GM13977 (cell line): Measurements from ENCODE around the gene TNRC6B.

Source experiments
- DNase-seq: peaks from one replicate; pipeline ENCODE4 v3.0.0; 2012; ENCODE audit warnings: low spot score
- in situ Hi-C: fragments of 300-500 bp; cut with MboI; formaldehyde crosslinking; loops from one replicate; pipeline ENCODE4 v1.12.0; 2022; ENCODE audit warnings: low sequenced_read_pairs, low pct_unique_long_range_greater_than_20kb, mixed read lengths, inconsistent platforms; ENCODE audit not compliant: unreplicated experiment
- TF ChIP-seq, protein P1 (sequence below): IDR thresholded peaks from 2 replicates; pipeline ENCODE4 v1.5.1; 2012; ENCODE audit warnings: mild to moderate bottlenecking, control low read depth; ENCODE audit not compliant: insufficient read depth; ENCODE audit errors: extremely low read depth, missing control alignments

TNRC6B gene

DNA sequence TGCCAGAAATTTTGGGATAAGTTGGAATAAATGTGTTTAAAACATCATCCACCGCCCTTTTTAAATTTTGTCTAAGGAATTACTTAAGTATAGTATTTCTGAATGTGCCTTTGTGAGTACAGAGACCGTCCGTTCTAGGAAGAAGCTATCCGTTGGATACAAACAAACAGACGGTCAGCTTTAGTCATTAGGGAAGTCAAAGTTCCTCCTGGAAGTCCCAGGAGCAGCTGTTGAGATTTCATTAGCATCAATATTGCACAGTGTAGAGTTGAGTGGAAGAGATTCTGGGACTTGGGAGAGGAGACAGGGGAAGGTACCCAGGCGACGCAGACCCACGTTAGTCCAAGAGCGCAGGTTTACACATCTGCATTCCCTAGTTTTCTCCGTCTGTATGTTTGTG, 152.9 kb downstream of the TNRC6B start:
- DNase-seq, result no peak
- in situ Hi-C loops, result no loop called here
- TF ChIP-seq, protein P1, sequence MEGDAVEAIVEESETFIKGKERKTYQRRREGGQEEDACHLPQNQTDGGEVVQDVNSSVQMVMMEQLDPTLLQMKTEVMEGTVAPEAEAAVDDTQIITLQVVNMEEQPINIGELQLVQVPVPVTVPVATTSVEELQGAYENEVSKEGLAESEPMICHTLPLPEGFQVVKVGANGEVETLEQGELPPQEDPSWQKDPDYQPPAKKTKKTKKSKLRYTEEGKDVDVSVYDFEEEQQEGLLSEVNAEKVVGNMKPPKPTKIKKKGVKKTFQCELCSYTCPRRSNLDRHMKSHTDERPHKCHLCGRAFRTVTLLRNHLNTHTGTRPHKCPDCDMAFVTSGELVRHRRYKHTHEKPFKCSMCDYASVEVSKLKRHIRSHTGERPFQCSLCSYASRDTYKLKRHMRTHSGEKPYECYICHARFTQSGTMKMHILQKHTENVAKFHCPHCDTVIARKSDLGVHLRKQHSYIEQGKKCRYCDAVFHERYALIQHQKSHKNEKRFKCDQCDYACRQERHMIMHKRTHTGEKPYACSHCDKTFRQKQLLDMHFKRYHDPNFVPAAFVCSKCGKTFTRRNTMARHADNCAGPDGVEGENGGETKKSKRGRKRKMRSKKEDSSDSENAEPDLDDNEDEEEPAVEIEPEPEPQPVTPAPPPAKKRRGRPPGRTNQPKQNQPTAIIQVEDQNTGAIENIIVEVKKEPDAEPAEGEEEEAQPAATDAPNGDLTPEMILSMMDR, result no peak

DNA sequence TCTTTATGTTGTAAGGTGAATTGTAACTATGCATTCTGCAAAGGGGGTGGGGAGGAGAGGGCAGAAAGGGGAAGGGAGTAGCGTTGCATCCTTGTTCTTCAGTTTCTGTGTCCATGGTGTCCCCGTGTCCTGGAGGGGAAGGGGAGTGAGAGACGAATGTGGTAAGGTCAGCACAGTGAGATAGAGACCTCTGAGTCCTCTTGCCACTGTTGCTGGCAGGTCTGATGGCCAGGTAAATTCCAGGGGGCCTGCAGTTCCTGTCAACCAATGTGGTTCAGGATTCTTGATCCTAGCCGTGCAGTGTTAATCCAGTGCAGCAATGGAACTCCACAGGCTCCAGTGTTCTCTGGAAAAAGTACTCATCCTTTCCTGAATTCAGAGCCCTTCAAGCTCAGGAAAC, 154.0 kb downstream of the TNRC6B start:
- TF ChIP-seq, protein P1, result no peak
- DNase-seq, result no peak
- in situ Hi-C loops, result no loop called here

DNA sequence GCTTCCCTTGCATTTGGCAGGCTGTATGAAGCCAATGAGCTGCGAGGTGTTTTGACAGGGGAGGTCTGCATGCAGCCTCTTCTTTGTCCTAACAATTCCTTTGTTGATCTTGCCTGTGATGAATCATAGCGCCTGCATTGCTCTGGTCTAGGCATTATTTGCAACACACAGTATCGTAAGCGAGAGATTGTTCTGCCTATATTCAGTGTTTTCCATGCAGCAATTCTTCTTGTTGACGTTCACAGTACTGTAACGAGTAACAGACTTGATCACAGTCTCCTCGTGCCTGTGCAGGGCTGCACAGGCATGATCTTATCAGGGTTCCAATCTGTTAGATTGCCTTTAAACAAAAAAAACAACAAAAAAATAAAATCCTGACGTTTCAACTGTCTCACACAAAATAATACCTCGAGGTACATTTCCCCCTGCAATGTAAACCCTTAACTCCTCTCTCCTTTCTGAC, 154.6 kb downstream of the TNRC6B start:
- TF ChIP-seq, protein P1, result no peak
- in situ Hi-C loops, result no loop called here
- no peak for DNase-seq

DNA sequence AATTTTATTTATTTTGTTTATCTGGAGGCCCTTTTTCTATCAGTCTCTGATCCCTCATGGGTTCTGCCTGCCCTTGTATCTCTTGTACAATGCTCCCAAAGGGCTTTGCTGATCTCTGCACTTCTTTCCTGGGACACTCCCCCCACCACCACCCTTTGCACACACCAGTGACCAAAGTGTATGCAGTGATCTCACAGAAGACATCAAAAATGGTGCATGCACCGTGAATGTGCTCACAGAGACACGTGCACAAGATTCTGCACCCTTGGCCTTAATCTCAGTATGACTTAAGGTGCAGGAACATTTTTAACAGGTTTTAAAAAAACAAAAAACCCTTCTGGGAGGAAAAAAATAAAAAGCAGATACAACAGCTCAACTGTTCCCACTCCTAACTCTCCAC, 156.3 kb downstream of the TNRC6B start:
- no peak for DNase-seq
- TF ChIP-seq, protein P1, result no peak
- in situ Hi-C loops, result no loop called here

DNA sequence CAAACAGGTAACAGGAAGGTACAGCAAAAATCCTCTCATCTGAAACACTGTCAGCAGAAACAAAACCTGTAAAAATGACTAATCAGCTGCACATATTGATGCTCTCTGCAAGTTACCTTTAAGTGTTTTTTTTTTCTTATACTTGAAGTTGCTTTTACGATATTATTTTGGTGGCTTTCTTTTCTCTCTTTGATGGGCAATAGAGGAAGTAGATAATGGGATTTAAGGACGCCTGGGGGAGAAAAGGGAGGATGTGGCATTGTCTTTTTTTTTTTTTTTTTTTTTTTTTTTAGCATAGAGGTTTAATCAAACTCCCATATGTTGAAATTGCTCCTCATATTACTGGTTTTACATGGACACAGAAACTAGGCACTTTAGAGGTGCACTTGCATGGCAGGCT, 157.2 kb downstream of the TNRC6B start:
- in situ Hi-C loops, result no loop called here
- TF ChIP-seq, protein P1, result no peak
- no peak for DNase-seq

DNA sequence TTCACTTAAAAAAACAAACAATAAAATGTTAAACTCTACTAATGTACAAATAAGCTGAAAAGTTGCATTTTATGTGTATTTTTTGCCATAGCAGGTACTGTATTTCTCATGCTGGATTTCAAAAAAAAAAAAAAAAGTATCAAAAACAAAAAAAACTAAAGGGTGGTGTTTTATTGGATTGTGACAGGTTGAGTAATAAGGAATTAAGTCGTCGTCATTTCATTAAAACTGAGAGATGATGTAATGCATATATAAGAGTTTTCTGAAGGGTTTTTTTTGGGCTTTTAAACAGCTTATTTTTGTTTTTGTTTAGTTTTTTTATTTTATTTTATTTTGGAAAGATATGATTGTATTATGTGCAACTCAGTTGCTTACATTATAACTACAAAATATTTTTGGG, 157.6 kb downstream of the TNRC6B start:
- DNase-seq, result no peak
- TF ChIP-seq, protein P1, result no peak
- in situ Hi-C loops, result no loop called here

DNA sequence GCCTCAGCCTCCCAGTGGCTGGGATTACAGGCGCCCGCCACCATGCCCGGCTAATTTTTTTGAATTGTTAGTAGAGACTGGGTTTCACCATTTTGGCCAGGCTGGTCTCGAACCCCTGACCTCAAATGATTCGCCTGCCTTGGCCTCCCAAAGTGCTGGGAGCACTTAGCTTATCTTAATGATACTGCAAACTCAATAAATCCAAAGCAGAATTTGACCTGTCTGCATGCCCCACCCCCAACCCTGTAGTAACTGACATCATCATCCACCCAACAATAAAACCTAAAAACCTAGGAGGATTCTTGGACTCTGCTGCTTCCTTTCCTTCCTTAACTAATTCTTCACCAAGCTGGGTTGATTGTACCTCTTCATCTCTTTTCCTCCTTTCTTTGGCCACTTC, 162.3 kb downstream of the TNRC6B start:
- in situ Hi-C loops, result no loop called here
- DNase-seq, result no peak
- TF ChIP-seq, protein P1, result no peak
